Chondrocyte (in vitro differentiated cells): Measurements from ENCODE around the gene RNF115. TPM values are rescaled to one million over a fixed set of nuclear protein-coding genes. Genes with fewer than 3 reads are reported as not detected.

Experiments
- DNase-seq: peaks from one replicate; pipeline ENCODE4 v3.0.0; 2021; ENCODE audit warnings: mixed read lengths, low spot score
- H3K27ac Mint-ChIP-seq: one replicate; pipeline ENCODE4 v1.8.0; 2021; ENCODE audit warnings: mild to moderate bottlenecking, moderate library complexity, mixed read lengths; ENCODE audit not compliant: unreplicated experiment
- H3K27me3 Mint-ChIP-seq: 2 replicates; pipeline ENCODE4 v1.8.0; 2021; ENCODE audit warnings: low read depth, mixed read lengths
- H3K36me3 Mint-ChIP-seq: 2 replicates; pipeline ENCODE4 v1.8.0; 2021; ENCODE audit warnings: low read depth, mixed read lengths
- H3K4me1 Mint-ChIP-seq: 2 replicates; pipeline ENCODE4 v1.8.0; 2021; ENCODE audit warnings: low read depth, mild to moderate bottlenecking, mixed read lengths
- H3K4me3 Mint-ChIP-seq: one replicate; pipeline ENCODE4 v1.8.0; 2021; ENCODE audit warnings: mild to moderate bottlenecking, moderate library complexity, mixed read lengths; ENCODE audit not compliant: unreplicated experiment
- H3K9me3 Mint-ChIP-seq: 2 replicates; pipeline ENCODE4 v1.8.0; 2021; ENCODE audit warnings: low read depth, mixed read lengths
- total RNA-seq: library from RNA; stranded (reverse); gene quantifications from 3 replicates; pipeline ENCODE4 v1.2.1, GENCODE V29; 2021
- TF ChIP-seq, protein P1 (sequence below): fragments of 200-600 bp; sonication (generic); IDR thresholded peaks from 2 replicates; pipeline ENCODE4 v1.5.0; 2021; ENCODE audit warnings: antibody characterized with exemption, mild to moderate bottlenecking, moderate library complexity

The RNF115 gene
- total RNA-seq, 1 donor from 2014 or later, result 12.7 TPM

DNA sequence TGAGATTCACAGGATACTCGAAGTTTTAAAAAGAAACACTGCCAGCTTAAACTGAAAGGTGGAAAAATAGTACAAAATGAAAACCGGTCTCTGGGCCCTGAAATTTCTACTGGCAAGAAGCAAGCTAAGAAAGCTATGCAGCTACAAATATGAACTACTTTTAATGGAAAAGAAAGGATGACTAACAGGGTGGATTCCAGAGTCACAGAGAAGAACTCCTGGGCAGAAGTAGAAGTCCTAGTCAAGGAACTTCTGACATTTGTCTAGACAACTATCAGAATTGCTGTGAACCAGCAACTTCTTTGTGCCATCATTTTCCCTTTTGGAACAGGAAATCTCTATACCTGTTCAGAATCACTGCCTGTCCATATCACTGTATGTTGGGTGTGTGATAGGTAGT is 66.5 kb downstream of the RNF115 start:
- peak overlapping the region; percentile 1 for H3K27ac Mint-ChIP-seq
- peaks cover 21% of the 10 kb centered on the region for H3K36me3 Mint-ChIP-seq
- TF ChIP-seq, protein P1, sequence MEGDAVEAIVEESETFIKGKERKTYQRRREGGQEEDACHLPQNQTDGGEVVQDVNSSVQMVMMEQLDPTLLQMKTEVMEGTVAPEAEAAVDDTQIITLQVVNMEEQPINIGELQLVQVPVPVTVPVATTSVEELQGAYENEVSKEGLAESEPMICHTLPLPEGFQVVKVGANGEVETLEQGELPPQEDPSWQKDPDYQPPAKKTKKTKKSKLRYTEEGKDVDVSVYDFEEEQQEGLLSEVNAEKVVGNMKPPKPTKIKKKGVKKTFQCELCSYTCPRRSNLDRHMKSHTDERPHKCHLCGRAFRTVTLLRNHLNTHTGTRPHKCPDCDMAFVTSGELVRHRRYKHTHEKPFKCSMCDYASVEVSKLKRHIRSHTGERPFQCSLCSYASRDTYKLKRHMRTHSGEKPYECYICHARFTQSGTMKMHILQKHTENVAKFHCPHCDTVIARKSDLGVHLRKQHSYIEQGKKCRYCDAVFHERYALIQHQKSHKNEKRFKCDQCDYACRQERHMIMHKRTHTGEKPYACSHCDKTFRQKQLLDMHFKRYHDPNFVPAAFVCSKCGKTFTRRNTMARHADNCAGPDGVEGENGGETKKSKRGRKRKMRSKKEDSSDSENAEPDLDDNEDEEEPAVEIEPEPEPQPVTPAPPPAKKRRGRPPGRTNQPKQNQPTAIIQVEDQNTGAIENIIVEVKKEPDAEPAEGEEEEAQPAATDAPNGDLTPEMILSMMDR, result no peak
- H3K27me3 Mint-ChIP-seq, result no peaks in the 10 kb centered on the region
- peaks cover 2% of the 10 kb centered on the region for H3K9me3 Mint-ChIP-seq
- no peak for DNase-seq
- no peak overlapping the region for H3K4me3 Mint-ChIP-seq
- H3K4me1 Mint-ChIP-seq, result peaks cover 9% of the 10 kb centered on the region

DNA sequence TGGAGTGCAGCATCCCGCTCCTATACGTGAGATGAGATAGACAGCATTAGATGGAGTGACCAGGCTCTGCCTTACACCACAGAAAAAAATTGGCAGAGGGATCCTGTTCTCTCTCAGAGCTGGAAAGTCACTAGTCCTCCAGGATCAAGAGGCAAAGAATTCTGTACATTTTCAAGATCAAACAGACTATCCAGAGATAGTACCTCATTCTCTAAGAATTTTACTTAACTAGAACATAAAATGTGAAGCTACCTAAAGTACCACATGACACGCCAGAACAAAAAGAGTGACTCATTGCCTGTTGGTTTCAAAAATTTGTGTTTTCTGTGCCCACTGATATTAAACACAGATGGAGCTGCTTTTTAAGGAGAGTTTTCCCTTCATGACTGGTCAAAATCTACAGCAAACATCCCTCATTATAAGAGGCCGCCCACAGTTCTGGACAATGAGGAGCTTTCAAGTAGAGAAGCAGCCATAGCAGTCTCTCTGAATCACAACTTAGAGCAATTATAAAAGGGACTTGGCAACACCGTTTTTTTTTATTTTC is 72.3 kb downstream of the RNF115 start:
- Mint-ChIP-seq H3K9me3 (no peaks in the 10 kb centered on the region), H3K27ac (peak overlapping the region; percentile 93), H3K36me3 (peaks cover 23% of the 10 kb centered on the region), H3K4me3 (no peak overlapping the region), H3K4me1 (peaks cover 16% of the 10 kb centered on the region), H3K27me3 (no peaks in the 10 kb centered on the region)
- DNase-seq, result no peak
- TF ChIP-seq, protein P1, result no peak

DNA sequence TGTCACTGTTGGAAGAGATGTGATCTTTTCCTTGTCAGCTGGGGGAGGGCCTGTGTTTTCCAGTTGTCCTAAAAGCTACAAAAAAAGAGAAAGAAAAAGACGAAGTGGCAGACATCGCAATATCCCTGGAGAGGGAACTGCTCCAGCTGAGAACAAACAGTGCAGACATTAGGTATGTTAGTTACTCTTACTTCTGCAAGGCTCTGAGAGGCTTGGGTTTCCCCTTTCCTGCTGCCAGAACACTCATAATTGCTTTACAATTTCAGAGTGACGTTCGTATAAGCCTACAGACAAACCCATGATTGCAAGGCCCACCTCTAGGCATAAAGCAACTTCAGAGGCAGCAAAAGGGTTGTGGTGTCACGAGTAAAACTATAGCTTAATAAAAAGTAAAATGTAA is 73.5 kb downstream of the RNF115 start:
- H3K9me3 Mint-ChIP-seq, result no peaks in the 10 kb centered on the region
- H3K27ac Mint-ChIP-seq, result no peak overlapping the region
- no peak overlapping the region for H3K4me3 Mint-ChIP-seq
- DNase-seq, result no peak
- H3K36me3 Mint-ChIP-seq, result peaks cover 24% of the 10 kb centered on the region
- TF ChIP-seq, protein P1, result no peak
- H3K27me3 Mint-ChIP-seq, result no peaks in the 10 kb centered on the region
- peaks cover 16% of the 10 kb centered on the region for H3K4me1 Mint-ChIP-seq

DNA sequence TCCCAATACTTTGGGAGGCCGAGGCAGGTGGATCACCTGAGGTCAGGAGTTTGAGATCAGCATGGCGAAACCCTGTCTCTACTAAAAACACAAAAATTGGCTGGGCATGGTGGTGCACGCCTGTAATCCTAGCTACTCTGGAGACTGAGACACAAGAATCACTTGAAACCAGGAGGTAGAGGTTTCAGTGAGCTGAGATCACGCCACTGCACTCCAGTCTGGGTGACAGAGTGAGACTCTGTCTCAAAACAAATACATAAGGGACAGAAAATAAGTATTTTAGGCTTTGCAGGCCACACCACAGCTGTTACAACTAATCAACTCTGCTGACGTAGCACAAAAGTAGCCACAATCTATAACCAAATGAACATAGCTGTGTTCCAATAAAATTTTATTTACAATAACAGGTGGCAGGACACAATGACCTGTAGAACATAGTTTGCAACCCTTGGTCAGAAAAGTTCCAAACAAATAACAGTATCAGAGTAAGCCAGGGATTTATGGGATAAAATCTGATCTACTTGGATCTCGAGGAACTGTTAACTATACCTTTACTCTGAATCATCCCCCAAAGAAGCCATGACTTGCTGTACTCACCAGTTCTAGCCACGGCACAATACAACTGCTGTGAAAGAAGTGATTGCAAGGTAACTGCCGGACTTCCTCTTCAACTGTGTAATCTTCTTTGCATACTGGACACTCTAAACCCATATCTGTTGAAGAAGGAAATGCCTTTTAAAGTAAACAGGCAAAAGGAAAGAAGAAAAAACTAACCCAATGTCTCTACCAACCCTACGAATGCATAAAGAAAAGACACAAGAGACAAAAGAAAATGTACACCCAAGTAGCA is 76.3 kb downstream of the RNF115 start:
- Mint-ChIP-seq H3K27me3 (no peaks in the 10 kb centered on the region), H3K27ac (no peak overlapping the region), H3K36me3 (peaks cover 42% of the 10 kb centered on the region), H3K4me1 (peaks cover 19% of the 10 kb centered on the region), H3K9me3 (no peaks in the 10 kb centered on the region), H3K4me3 (no peak overlapping the region)
- no peak for DNase-seq
- TF ChIP-seq, protein P1, result no peak

DNA sequence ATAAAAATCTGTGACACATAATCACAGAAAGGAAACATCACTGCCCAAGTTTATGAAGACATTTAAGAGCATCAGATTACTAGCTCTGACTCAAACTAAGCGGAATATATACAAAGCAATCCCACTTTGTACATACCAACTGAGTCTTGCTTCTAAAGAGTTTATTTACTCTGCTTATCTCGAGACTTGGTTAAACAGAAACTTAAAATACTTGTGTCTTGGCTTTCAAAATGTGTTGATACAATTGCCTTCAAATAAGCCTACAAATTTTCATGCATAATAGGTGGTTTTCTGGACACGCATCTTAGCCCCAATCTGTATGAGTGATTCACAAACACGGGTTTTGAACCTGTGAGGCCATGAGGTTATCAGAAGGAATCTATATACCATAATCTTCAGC is 83.6 kb downstream of the RNF115 start:
- peaks cover 25% of the 10 kb centered on the region for H3K36me3 Mint-ChIP-seq
- no peaks in the 10 kb centered on the region for H3K27me3 Mint-ChIP-seq
- DNase-seq, result no peak
- TF ChIP-seq, protein P1, result no peak
- H3K4me1 Mint-ChIP-seq, result peaks cover 8% of the 10 kb centered on the region
- H3K4me3 Mint-ChIP-seq, result no peak overlapping the region
- H3K27ac Mint-ChIP-seq, result peak overlapping the region; percentile 4
- H3K9me3 Mint-ChIP-seq, result no peaks in the 10 kb centered on the region
